ENCODE data around the gene HTR3A. TPM values are rescaled to one million over a fixed set of nuclear protein-coding genes. Genes with fewer than 3 reads are reported as not detected.

HTR3A gene
- total RNA-seq, 1 experiment from 2014 or later = not detected

- no peaks in the 10 kb centered on the region for H3K36me3 Mint-ChIP-seq (ENCODE audit: insufficient read depth, unreplicated experiment)
- no peaks in the 10 kb centered on the region for H3K9me3 Mint-ChIP-seq (ENCODE audit: low read depth, unreplicated experiment)
- no peaks in the 10 kb centered on the region for H3K4me1 Mint-ChIP-seq (ENCODE audit: low read depth, unreplicated experiment)
- intact Hi-C loops (cut with micrococcal nuclease; ENCODE audit: unreplicated experiment) = no loop called here
- no peak for TF ChIP-seq CTCF (IDR thresholded peaks at IDR 0.05; ENCODE audit: unreplicated experiment)
- H3K27ac Mint-ChIP-seq (ENCODE audit: unreplicated experiment) = no peak overlapping the region
- CTCF ChIA-PET = no interaction called here
- no peak for DNase-seq
- no peak overlapping the region for H3K4me3 Mint-ChIP-seq (ENCODE audit: low read depth, unreplicated experiment)
- no TSS peak for BruUV-seq (replicated peaks)
- peaks cover 79% of the 10 kb centered on the region for H3K27me3 Mint-ChIP-seq (ENCODE audit: unreplicated experiment)
These were observed 22.8 kb upstream of the HTR3A start for GRCh38 chr11:113952070-113952469.

GRCh38 chr11:113952588-113952987 lies 22.3 kb upstream of the HTR3A start:
- no peak for TF ChIP-seq CTCF (IDR thresholded peaks at IDR 0.05; ENCODE audit: unreplicated experiment)
- no peak for DNase-seq
- H3K4me1 Mint-ChIP-seq (ENCODE audit: low read depth, unreplicated experiment) = no peaks in the 10 kb centered on the region
- BruUV-seq (replicated peaks) = no TSS peak
- no peak overlapping the region for H3K4me3 Mint-ChIP-seq (ENCODE audit: low read depth, unreplicated experiment)
- peaks cover 79% of the 10 kb centered on the region for H3K27me3 Mint-ChIP-seq (ENCODE audit: unreplicated experiment)
- intact Hi-C loops (cut with micrococcal nuclease; ENCODE audit: unreplicated experiment) = no loop called here
- H3K27ac Mint-ChIP-seq (ENCODE audit: unreplicated experiment) = no peak overlapping the region
- no peaks in the 10 kb centered on the region for H3K9me3 Mint-ChIP-seq (ENCODE audit: low read depth, unreplicated experiment)
- CTCF ChIA-PET = no interaction called here
- no peaks in the 10 kb centered on the region for H3K36me3 Mint-ChIP-seq (ENCODE audit: insufficient read depth, unreplicated experiment)

GRCh38 chr11:113954235-113954634 lies 20.7 kb upstream of the HTR3A start:
- Mint-ChIP-seq H3K27ac (ENCODE audit: unreplicated experiment) (no peak overlapping the region), H3K4me3 (ENCODE audit: low read depth, unreplicated experiment) (no peak overlapping the region), H3K4me1 (ENCODE audit: low read depth, unreplicated experiment) (no peaks in the 10 kb centered on the region), H3K27me3 (ENCODE audit: unreplicated experiment) (peaks cover 94% of the 10 kb centered on the region), H3K36me3 (ENCODE audit: insufficient read depth, unreplicated experiment) (no peaks in the 10 kb centered on the region), H3K9me3 (ENCODE audit: low read depth, unreplicated experiment) (no peaks in the 10 kb centered on the region)
- CTCF ChIA-PET = interaction anchor here (0.6 to 1.1 kb wide), 2 partner anchors 31 to 365 kb away, joined by 3 to 9 read pairs; no protein-coding TSS in a partner anchor
- no peak for DNase-seq
- intact Hi-C loops (cut with micrococcal nuclease; ENCODE audit: unreplicated experiment) = no loop called here
- no peak for TF ChIP-seq CTCF (IDR thresholded peaks at IDR 0.05; ENCODE audit: unreplicated experiment)
- no TSS peak for BruUV-seq (replicated peaks)

- no peak overlapping the region for H3K27ac Mint-ChIP-seq (ENCODE audit: unreplicated experiment)
- BruUV-seq (replicated peaks) = no TSS peak
- H3K27me3 Mint-ChIP-seq (ENCODE audit: unreplicated experiment) = peaks cover 95% of the 10 kb centered on the region
- DNase-seq = no peak
- intact Hi-C loops (cut with micrococcal nuclease; ENCODE audit: unreplicated experiment) = no loop called here
- no peak overlapping the region for H3K4me3 Mint-ChIP-seq (ENCODE audit: low read depth, unreplicated experiment)
- no peaks in the 10 kb centered on the region for H3K36me3 Mint-ChIP-seq (ENCODE audit: insufficient read depth, unreplicated experiment)
- no peaks in the 10 kb centered on the region for H3K9me3 Mint-ChIP-seq (ENCODE audit: low read depth, unreplicated experiment)
- CTCF ChIA-PET = interaction anchor here (0.6 kb wide), 1 partner anchor 40 kb away, joined by 3 read pairs; no protein-coding TSS in a partner anchor
- TF ChIP-seq CTCF (IDR thresholded peaks at IDR 0.05; ENCODE audit: unreplicated experiment) = no peak
- H3K4me1 Mint-ChIP-seq (ENCODE audit: low read depth, unreplicated experiment) = no peaks in the 10 kb centered on the region
These were observed 17.9 kb upstream of the HTR3A start for GRCh38 chr11:113956986-113957385.
